Left renal pelvis (tissue), 4 donors: ENCODE data around the gene AP1M1. TPM values are rescaled to one million over a fixed set of nuclear protein-coding genes. Genes with fewer than 3 reads are reported as not detected.

Experiments used
- DNase-seq, 4 donors: peaks; one replicate each; pipeline ENCODE4 v3.0.0-alpha.2; 2013; ENCODE audit warnings: low read depth in 4 of 4, low spot score in 3 of 4
- polyA plus RNA-seq, 4 donors: library from polyadenylated mRNA; unstranded; fragments of 120-200 nt; gene quantifications; one replicate each; pipeline ENCODE4 v1.2.1, GENCODE V29; 2013; ENCODE audit not compliant: insufficient read length in 4 of 4

The AP1M1 gene
- polyA plus RNA-seq, 4 donors = 52.6 to 62.6 (median 55.3) TPM

- peak; percentile 94 to 99 (median 98) for DNase-seq
Measured at GRCh38 chr19:16185123-16185767, 12.5 kb upstream of the AP1M1 start, which contains the start of gene FAM32A. Gene FAM32A, plus strand, starts transcription at chr19:16185410. Its CDS starts 33 bp downstream, at chr19:16185443.

- DNase-seq = no peak
Measured at GRCh38 chr19:16185768-16186123, 12.0 kb upstream of the AP1M1 start.

- no peak for DNase-seq
Measured at GRCh38 chr19:16188521-16188920, 9.2 kb upstream of the AP1M1 start.

GRCh38 chr19:16190198-16190597 is 7.5 kb upstream of the AP1M1 start:
- DNase-seq = no peak

GRCh38 chr19:16190736-16191135 is 7.0 kb upstream of the AP1M1 start:
- no peak for DNase-seq

- DNase-seq = no peak
Measured at GRCh38 chr19:16191216-16191908, 6.3 kb upstream of the AP1M1 start.

- no peak for DNase-seq
Measured at GRCh38 chr19:16193466-16193865, 4.2 kb upstream of the AP1M1 start.

- no peak for DNase-seq
Measured at GRCh38 chr19:16197188-16197621, 506 bp upstream of the AP1M1 start.

- no peak for DNase-seq
Measured at GRCh38 chr19:16198370-16198651, 600 bp downstream of the AP1M1 start.

GRCh38 chr19:16199275-16199932 is 1.7 kb downstream of the AP1M1 start:
- DNase-seq = no peak

- DNase-seq = no peak
Measured at GRCh38 chr19:16200038-16201010, 2.6 kb downstream of the AP1M1 start.

- no peak for DNase-seq
Measured at GRCh38 chr19:16201011-16201391, 3.3 kb downstream of the AP1M1 start.

- DNase-seq = no peak
Measured at GRCh38 chr19:16202320-16203255, 4.9 kb downstream of the AP1M1 start.

GRCh38 chr19:16203256-16204004 is 5.7 kb downstream of the AP1M1 start:
- no peak for DNase-seq

GRCh38 chr19:16204005-16204294 is 6.2 kb downstream of the AP1M1 start:
- DNase-seq = no peak

- no peak for DNase-seq
Measured at GRCh38 chr19:16205205-16206045, 7.7 kb downstream of the AP1M1 start.

GRCh38 chr19:16206046-16206605 is 8.4 kb downstream of the AP1M1 start:
- no peak for DNase-seq

- DNase-seq = no peak
Measured at GRCh38 chr19:16206637-16207036, 8.9 kb downstream of the AP1M1 start.
